H1 (cell line): Measurements from ENCODE around the gene FHAD1. TPM values are rescaled to one million over a fixed set of nuclear protein-coding genes. Genes with fewer than 3 reads are reported as not detected.

Experiments
- CTCF ChIA-PET: fragments of 300-600 bp; sonication (Branson Sonifier 250); formaldehyde crosslinking; loops from one replicate; lab custom pipeline; 2021; ENCODE audit not compliant: partially characterized antibody; lab: Charles Lee
- POLR2A ChIA-PET: fragments of 300-600 bp; sonication (Branson Sonifier 250); formaldehyde crosslinking; loops from one replicate; lab custom pipeline; 2021; ENCODE audit warnings: inconsistent platforms; ENCODE audit not compliant: partially characterized antibody; lab: Charles Lee
- DNase-seq, 2 experiments: peaks; one replicate each; pipeline versions ENCODE4 v3.0.0 to v3.0.0-alpha.2; 2010 to 2022; ENCODE audit warnings: low spot score in 2 of 2, low read depth in 1 of 2, mixed read lengths in 1 of 2
- FAIRE-seq: peaks from 2 replicates; lab custom pipeline; 2011; peaks lifted over from hg19 to GRCh38; lab: Jason Lieb, UNC
- H2AFZ ChIP-seq: 2 replicates; pipeline ENCODE4 v1.8.1; 2012; ENCODE audit warnings: low read length, inconsistent platforms
- H2AK5ac ChIP-seq: 2 replicates; pipeline ENCODE4 v1.6.1; 2013; ENCODE audit warnings: low read depth, low read length
- H2BK120ac ChIP-seq: replicated peaks from 2 replicates; pipeline ENCODE3; 2013; ENCODE audit warnings: low read depth, low read length, inconsistent platforms
- H2BK12ac ChIP-seq: 2 replicates; pipeline ENCODE4 v1.6.1; 2013; ENCODE audit warnings: low read depth, low read length
- H2BK15ac ChIP-seq: 2 replicates; pipeline ENCODE4 v1.6.1; 2013; ENCODE audit warnings: low read length
- H2BK20ac ChIP-seq: 2 replicates; pipeline ENCODE4 v1.6.1; 2013; ENCODE audit warnings: low read length
- H2BK5ac ChIP-seq: 2 replicates; pipeline ENCODE4 v1.6.1; 2013; ENCODE audit warnings: low read depth, low read length
- H3K14ac ChIP-seq: 2 replicates; pipeline ENCODE4 v1.6.1; 2013; ENCODE audit warnings: inconsistent platforms; ENCODE audit not compliant: insufficient read length
- H3K18ac ChIP-seq: 2 replicates; pipeline ENCODE4 v1.6.1; 2013; ENCODE audit warnings: low read length; ENCODE audit errors: extremely low read depth
- H3K23ac ChIP-seq: 2 replicates; pipeline ENCODE4 v1.6.1; 2013; ENCODE audit warnings: inconsistent platforms; ENCODE audit not compliant: insufficient read length
- H3K23me2 ChIP-seq: 2 replicates; pipeline ENCODE4 v1.6.1; 2013; ENCODE audit warnings: low read depth, low read length
- H3K27ac ChIP-seq: 2 replicates; pipeline ENCODE4 v1.6.1; 2011; ENCODE audit warnings: low read depth, low read length, inconsistent platforms
- H3K27me3 ChIP-seq, 4 experiments: replicated peaks in 1 of 4; 1 replicate in 1 of 4; 2 replicates in 3 of 4; pipeline versions ENCODE4 v1.6.1 to v1.8.1; 2011 to 2013; ENCODE audit warnings: low read length in 3 of 4, mild to moderate bottlenecking in 3 of 4, inconsistent platforms in 2 of 4, mixed read lengths in 2 of 4, moderate library complexity in 1 of 4; ENCODE audit not compliant: control insufficient read depth in 3 of 4, insufficient read depth in 3 of 4; ENCODE audit errors: extremely low read depth in 1 of 4
- H3K36me3 ChIP-seq, 4 experiments: 2 replicates each; pipeline versions ENCODE4 v1.6.1 to v1.8.1; 2011 to 2013; ENCODE audit warnings: mild to moderate bottlenecking in 4 of 4, low read length in 3 of 4, moderate library complexity in 2 of 4, control low read depth in 1 of 4, inconsistent platforms in 1 of 4; ENCODE audit not compliant: insufficient read depth in 4 of 4, control insufficient read depth in 2 of 4
- H3K4ac ChIP-seq: replicated peaks from 2 replicates; pipeline ENCODE3; 2013; ENCODE audit warnings: low read length, low read depth, mixed read lengths, inconsistent platforms; ENCODE audit not compliant: insufficient read length
- H3K4me1 ChIP-seq, 4 experiments: replicated peaks in 1 of 4; 1 replicate in 1 of 4; 2 replicates in 3 of 4; pipeline versions ENCODE4 v1.6.1 to v1.8.1; 2011 to 2013; ENCODE audit warnings: low read length in 3 of 4, inconsistent platforms in 2 of 4, mixed read lengths in 1 of 4; ENCODE audit not compliant: insufficient read depth in 4 of 4, control insufficient read depth in 3 of 4
- H3K4me2 ChIP-seq, 2 experiments: 2 replicates each; pipeline versions ENCODE4 v1.6.1 to v1.8.1; 2011 to 2013; ENCODE audit warnings: low read depth in 2 of 2, low read length in 2 of 2, control low read depth in 1 of 2, inconsistent platforms in 1 of 2, mild to moderate bottlenecking in 1 of 2; ENCODE audit not compliant: insufficient read depth in 1 of 2
- H3K4me3 ChIP-seq, 4 experiments: fragments of 200-600, 300-600 bp in 1 of 4; sonication (generic), shearing (Covaris generic), sonication (Bioruptor Twin) in 1 of 4; 2 replicates each; pipeline versions ENCODE4 v1.5.1 to v1.8.1; 2011 to 2016; ENCODE audit warnings: low read length in 4 of 4, low read depth in 3 of 4, control low read depth in 2 of 4, inconsistent platforms in 2 of 4, mild to moderate bottlenecking in 2 of 4, mixed read lengths in 1 of 4, moderate library complexity in 1 of 4; ENCODE audit not compliant: insufficient read depth in 2 of 4; ENCODE audit errors: extremely low read depth in 1 of 4
- H3K56ac ChIP-seq: replicated peaks from 2 replicates; pipeline ENCODE3; 2013; ENCODE audit warnings: low read depth, mild to moderate bottlenecking, mixed read lengths, low read length, inconsistent platforms; ENCODE audit not compliant: insufficient read length
- H3K79me1 ChIP-seq: 2 replicates; pipeline ENCODE4 v1.6.1; 2013; ENCODE audit warnings: low read depth, low read length, control low read depth
- H3K79me2 ChIP-seq, 2 experiments: 2 replicates each; pipeline versions ENCODE4 v1.6.1 to v1.8.1; 2012 to 2013; ENCODE audit warnings: low read length in 2 of 2, mild to moderate bottlenecking in 2 of 2, inconsistent platforms in 1 of 2; ENCODE audit not compliant: insufficient read depth in 2 of 2, control insufficient read depth in 1 of 2
- H3K9ac ChIP-seq, 4 experiments: replicated peaks in 1 of 4; 1 replicate in 1 of 4; 2 replicates in 3 of 4; pipeline versions ENCODE4 v1.6.1 to v1.8.1; 2011 to 2013; ENCODE audit warnings: low read depth in 3 of 4, low read length in 3 of 4, control low read depth in 2 of 4, mild to moderate bottlenecking in 2 of 4, moderate library complexity in 2 of 4, inconsistent platforms in 1 of 4; ENCODE audit errors: extremely low read depth in 1 of 4
- H3K9me3 ChIP-seq, 2 experiments: 2 replicates each; pipeline versions ENCODE4 v1.6.1 to v1.8.1; 2012 to 2013; ENCODE audit warnings: mild to moderate bottlenecking in 2 of 2, moderate library complexity in 2 of 2, control low read depth in 1 of 2, inconsistent platforms in 1 of 2, low read depth in 1 of 2, low read length in 1 of 2, mixed read lengths in 1 of 2; ENCODE audit not compliant: insufficient read depth in 2 of 2
- H4K20me1 ChIP-seq, 2 experiments: replicated peaks in 1 of 2; 2 replicates each; pipeline versions ENCODE3 to v1.8.1; 2011 to 2013; ENCODE audit warnings: inconsistent platforms in 2 of 2, low read length in 2 of 2, mild to moderate bottlenecking in 1 of 2; ENCODE audit not compliant: insufficient read depth in 2 of 2, control insufficient read depth in 1 of 2
- H4K5ac ChIP-seq: 2 replicates; pipeline ENCODE4 v1.6.1; 2013; ENCODE audit warnings: low read length, low read depth, mixed read lengths, inconsistent platforms; ENCODE audit not compliant: insufficient read length
- H4K8ac ChIP-seq: 2 replicates; pipeline ENCODE4 v1.8.0; 2013; ENCODE audit warnings: mild to moderate bottlenecking, moderate library complexity, low read length, inconsistent platforms; ENCODE audit not compliant: insufficient read depth; ENCODE audit errors: extremely low read depth
- H4K91ac ChIP-seq: replicated peaks from 2 replicates; pipeline ENCODE3; 2013; ENCODE audit warnings: low read length, mixed read lengths, inconsistent platforms; ENCODE audit not compliant: insufficient read length
- KDM1A ChIP-seq: fragments of 200-600, 300-600 bp; sonication (generic); IDR thresholded peaks from 2 replicates; pipeline ENCODE4 v1.7.1; 2016; ENCODE audit warnings: mild to moderate bottlenecking, low read length, borderline replicate concordance
- NANOG ChIP-seq: IDR thresholded peaks from 2 replicates; pipeline ENCODE4 v1.6.1; 2011; ENCODE audit warnings: low read length, low read depth, mild to moderate bottlenecking, inconsistent platforms; ENCODE audit not compliant: insufficient read depth, poor library complexity, severe bottlenecking
- WGBS, 2 experiments: shearing (Covaris generic) in 1 of 2; methylation state at CpG; one replicate each; pipeline versions ENCODE4 v1.1.6 to v1.1.7; 2013 to 2015; ENCODE audit warnings: low lambda C conversion rate in 2 of 2, mixed read lengths in 2 of 2, inconsistent platforms in 1 of 2, low coverage in 1 of 2, missing lambda C conversion rate in 1 of 2; ENCODE audit not compliant: insufficient replicate concordance in 2 of 2, insufficient coverage in 1 of 2, insufficient read length in 1 of 2; ENCODE audit errors: extremely low coverage in 1 of 2, missing lambda C conversion rate in 1 of 2; 5-methylcytosine and 5-hydroxymethylcytosine counted together
- polyA plus RNA-seq, 7 experiments: library from polyadenylated mRNA; depleted of rRNA in 3 of 7; stranded (reverse) in 5 of 7; unstranded in 2 of 7; fragments of >200 nt in 5 of 7; fragments of 200-250 nt in 2 of 7; gene quantifications; 1 replicate in 5 of 7; 2 replicates in 1 of 7; 4 replicates in 1 of 7; pipeline versions ENCODE4 v1.2.1 to v1.2.3, GENCODE V29; 2011 to 2013; ENCODE audit warnings: missing spikeins in 2 of 7, mixed read lengths in 2 of 7
- total RNA-seq: library from RNA; stranded (reverse); fragmentation: NEBNext Ultra II Directional; extraction: Animal tissue kit (Norgen Biotek cat#: 25700); gene quantifications from 2 replicates; pipeline ENCODE4 v1.2.1, GENCODE V29; 2021

Gene FHAD1
- total and polyA plus RNA-seq, 2 of the 8 experiments (the other 6 are each of a cell fraction or from before 2014, with no cell fraction given): 0.39 to 0.69 TPM

GRCh38 chr1:15211424-15211823, 35.6 kb upstream of the FHAD1 start:
- Histone ChIP-seq H3K23me2 (peaks cover 7% of the 10 kb centered on the region), H2AK5ac (no peak overlapping the region)
- no peak for TF ChIP-seq NANOG
- TF ChIP-seq KDM1A: peak; percentile 87
- TF ChIP-seq, all 59 proteins: peak for 1
- Histone ChIP-seq H3K27ac (no peak overlapping the region), H3K56ac (no peak overlapping the region), H3K79me1 (no peaks in the 10 kb centered on the region), H3K9ac (no peak overlapping the region), H2BK120ac (no peak overlapping the region), H3K23ac (no peak overlapping the region), H3K18ac (no peak overlapping the region), H2BK15ac (no peak overlapping the region), H4K5ac (no peak overlapping the region), H3K14ac (no peak overlapping the region), H3K36me3 (no peaks in the 10 kb centered on the region; a peak in 2 of 8 replicates), H2BK12ac (no peak overlapping the region), H3K79me2 (peaks cover 0 to 3% of the 10 kb centered on the region in 2 experiments; a peak in 2 of 4 replicates), H3K4me3 (no peak overlapping the region), H3K4ac (no peak overlapping the region), H2BK20ac (no peak overlapping the region), H3K27me3 (no peaks in the 10 kb centered on the region), H2BK5ac (no peak overlapping the region), H4K8ac (no peak overlapping the region), H3K4me2 (no peak overlapping the region), H2AFZ (no peak overlapping the region), H3K4me1 (peaks cover 12 to 33% (median 14%) of the 10 kb centered on the region in 4 experiments), H3K9me3 (no peaks in the 10 kb centered on the region), H4K20me1 (peaks cover 0 to 4% of the 10 kb centered on the region in 2 experiments), H4K91ac (no peak overlapping the region)
- DNase-seq (no peak), FAIRE-seq (no peak)
- POLR2A ChIA-PET: interaction anchor here (0.6 to 1.6 kb wide), 3 partner anchors 9 to 129 kb away, joined by 3 to 5 read pairs (median 3); no protein-coding TSS in a partner anchor
- CTCF ChIA-PET: interaction anchor here (0.7 to 2.4 kb wide), 8 partner anchors 10 to 90 kb away, joined by 3 to 6 read pairs (median 4); no protein-coding TSS in a partner anchor
- 95% methylated on average over 3 of the region's 3 CpGs; no CpG with 5 or more reads in 1 of the 2 experiments for WGBS, 2 experiments
